Measurements from ENCODE around the gene FBXL17. TPM values are rescaled to one million over a fixed set of nuclear protein-coding genes. Genes with fewer than 3 reads are reported as not detected.

Gene FBXL17
- total and polyA plus RNA-seq, 2 of the 13 experiments (the other 11 are each of a cell fraction or from before 2014, with no cell fraction given): 3.0 to 7.9 TPM

DNA sequence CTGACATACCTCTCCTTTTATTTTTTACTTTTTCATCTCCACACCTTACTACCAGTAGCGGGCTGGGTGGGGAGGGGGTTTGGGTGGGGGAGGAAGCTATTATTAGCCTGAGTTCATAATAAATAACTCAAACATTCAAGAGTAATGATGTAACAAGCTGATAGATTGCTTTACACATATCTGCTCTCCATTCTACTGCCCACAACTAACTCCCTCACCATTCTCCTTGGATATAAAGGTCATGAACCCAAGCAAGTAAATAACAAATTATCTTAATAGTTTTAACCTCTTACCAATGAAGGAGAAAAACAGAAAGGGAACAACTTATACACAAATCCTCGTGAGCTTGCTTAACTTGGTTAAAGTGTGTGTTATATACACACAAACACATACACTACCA is 15.4 kb downstream of the FBXL17 start:
- ATAC-seq (no peak), FAIRE-seq (no peak), DNase-seq (ENCODE audit: low spot score) (no peak)
- ChIA-PET CTCF (ENCODE audit: low intra/inter-chr PET ratio, low total read pairs) (no interaction called here), POLR2A (interaction anchor here (1.5 kb wide), 1 partner anchor 16 kb away, joined by 3 read pairs; no protein-coding TSS in a partner anchor)
- WGBS (ENCODE audit: low lambda C conversion rate): 80% methylated on average over 2 of the region's 2 CpGs
- TF ChIP-seq ZNF780A (CRISPR knock-in tag; IDR thresholded peaks at IDR 0.05) (no peak), POLR2AphosphoS2 (IDR thresholded peaks at IDR 0.05; ENCODE audit: low read depth, low read length) (no peak), SOX5 (CRISPR knock-in tag; IDR thresholded peaks at IDR 0.05; ENCODE audit: borderline replicate concordance) (no peak), SIN3A (IDR thresholded peaks at IDR 0.05; ENCODE audit: borderline replicate concordance, low read depth, low read length) (no peak), BRD4 (CRISPR knock-in tag; IDR thresholded peaks at IDR 0.05) (no peak), ZNF333 (CRISPR knock-in tag; IDR thresholded peaks at IDR 0.05; ENCODE audit: borderline replicate concordance) (no peak), ZNF496 (CRISPR knock-in tag; IDR thresholded peaks at IDR 0.05; ENCODE audit: insufficient replicate concordance) (no peak), SMARCC2 (IDR thresholded peaks at IDR 0.05) (no peak), ZNF101 (CRISPR knock-in tag; IDR thresholded peaks at IDR 0.05; ENCODE audit: borderline replicate concordance, low read depth) (no peak), ZNF749 (CRISPR knock-in tag; IDR thresholded peaks at IDR 0.05; ENCODE audit: borderline replicate concordance) (no peak), KDM4B (CRISPR knock-in tag; IDR thresholded peaks at IDR 0.05) (no peak), FOXP1 (IDR thresholded peaks at IDR 0.05) (no peak), FOXP1 (CRISPR knock-in tag; IDR thresholded peaks at IDR 0.05) (no peak), PHF21A (CRISPR knock-in tag; IDR thresholded peaks at IDR 0.05) (no peak), NCOA2 (CRISPR knock-in tag; IDR thresholded peaks at IDR 0.05) (no peak), ZNF879 (CRISPR knock-in tag; IDR thresholded peaks at IDR 0.05) (no peak), SRSF1 (optimal IDR thresholded peaks at IDR 0.05; ENCODE audit: low read depth, low read length) (no peak)
- TF ChIP-seq, protein P1, sequence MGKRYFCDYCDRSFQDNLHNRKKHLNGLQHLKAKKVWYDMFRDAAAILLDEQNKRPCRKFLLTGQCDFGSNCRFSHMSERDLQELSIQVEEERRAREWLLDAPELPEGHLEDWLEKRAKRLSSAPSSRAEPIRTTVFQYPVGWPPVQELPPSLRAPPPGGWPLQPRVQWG (CRISPR knock-in tag; IDR thresholded peaks at IDR 0.05; ENCODE audit: borderline replicate concordance, low read depth): no peak
- TF ChIP-seq, protein P2, sequence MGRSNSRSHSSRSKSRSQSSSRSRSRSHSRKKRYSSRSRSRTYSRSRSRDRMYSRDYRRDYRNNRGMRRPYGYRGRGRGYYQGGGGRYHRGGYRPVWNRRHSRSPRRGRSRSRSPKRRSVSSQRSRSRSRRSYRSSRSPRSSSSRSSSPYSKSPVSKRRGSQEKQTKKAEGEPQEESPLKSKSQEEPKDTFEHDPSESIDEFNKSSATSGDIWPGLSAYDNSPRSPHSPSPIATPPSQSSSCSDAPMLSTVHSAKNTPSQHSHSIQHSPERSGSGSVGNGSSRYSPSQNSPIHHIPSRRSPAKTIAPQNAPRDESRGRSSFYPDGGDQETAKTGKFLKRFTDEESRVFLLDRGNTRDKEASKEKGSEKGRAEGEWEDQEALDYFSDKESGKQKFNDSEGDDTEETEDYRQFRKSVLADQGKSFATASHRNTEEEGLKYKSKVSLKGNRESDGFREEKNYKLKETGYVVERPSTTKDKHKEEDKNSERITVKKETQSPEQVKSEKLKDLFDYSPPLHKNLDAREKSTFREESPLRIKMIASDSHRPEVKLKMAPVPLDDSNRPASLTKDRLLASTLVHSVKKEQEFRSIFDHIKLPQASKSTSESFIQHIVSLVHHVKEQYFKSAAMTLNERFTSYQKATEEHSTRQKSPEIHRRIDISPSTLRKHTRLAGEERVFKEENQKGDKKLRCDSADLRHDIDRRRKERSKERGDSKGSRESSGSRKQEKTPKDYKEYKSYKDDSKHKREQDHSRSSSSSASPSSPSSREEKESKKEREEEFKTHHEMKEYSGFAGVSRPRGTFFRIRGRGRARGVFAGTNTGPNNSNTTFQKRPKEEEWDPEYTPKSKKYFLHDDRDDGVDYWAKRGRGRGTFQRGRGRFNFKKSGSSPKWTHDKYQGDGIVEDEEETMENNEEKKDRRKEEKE (IDR thresholded peaks at IDR 0.05): no peak
- TF ChIP-seq, protein P3, sequence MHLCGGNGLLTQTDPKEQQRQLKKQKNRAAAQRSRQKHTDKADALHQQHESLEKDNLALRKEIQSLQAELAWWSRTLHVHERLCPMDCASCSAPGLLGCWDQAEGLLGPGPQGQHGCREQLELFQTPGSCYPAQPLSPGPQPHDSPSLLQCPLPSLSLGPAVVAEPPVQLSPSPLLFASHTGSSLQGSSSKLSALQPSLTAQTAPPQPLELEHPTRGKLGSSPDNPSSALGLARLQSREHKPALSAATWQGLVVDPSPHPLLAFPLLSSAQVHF (CRISPR knock-in tag; IDR thresholded peaks at IDR 0.05): no peak
- intact Hi-C loops (cut with micrococcal nuclease; ENCODE audit: unreplicated experiment): no loop called here
- no peaks in the 10 kb centered on the region for H4K20me1 ChIP-seq (ENCODE audit: insufficient read depth, low read length)
- peaks cover 0 to 3% of the 10 kb centered on the region in 2 experiments; a peak in 2 of 5 replicates for H3K36me3 ChIP-seq (replicated peaks in 1 of 2; ENCODE audit: control insufficient read depth in 1 of 2, insufficient read depth in 2 of 2, low read length in 2 of 2)
- H3K9ac ChIP-seq (ENCODE audit: insufficient read depth, low read depth, low read length): no peak overlapping the region
- in situ Hi-C loops (cut with HindIII; ENCODE audit: extremely low pct_ligation_motif_present, low pct_unique_long_range_greater_than_20kb): no loop called here
- no peaks in the 10 kb centered on the region for H3K27me3 ChIP-seq (ENCODE audit: control insufficient read depth in 1 of 2, insufficient read depth in 2 of 2, low read length in 2 of 2)
- BruUV-seq (replicated peaks): no TSS peak
- no peaks in the 10 kb centered on the region for H3K79me2 ChIP-seq (ENCODE audit: insufficient read depth, low read length)
- H3K4me3 ChIP-seq (replicated peaks in 1 of 3; ENCODE audit: insufficient read depth in 1 of 3, low read depth in 2 of 3, low read length in 3 of 3): no peak overlapping the region
- no peak overlapping the region for H3K27ac ChIP-seq (ENCODE audit: extremely low read length, insufficient read depth, low read length)
- no peaks in the 10 kb centered on the region for H3K9me3 ChIP-seq (ENCODE audit: low read length)
- no peak overlapping the region for H3K4me2 ChIP-seq (ENCODE audit: low read depth, low read length)
- no peaks in the 10 kb centered on the region for H3K4me1 ChIP-seq (ENCODE audit: insufficient read depth, low read length)
- H2AFZ ChIP-seq (ENCODE audit: low read length): no peak overlapping the region
